Activated naive CD8-positive, alpha-beta T cell treated with anti-CD3 and anti-CD28 coated beads, Interleukin-2, amount 10 ng/mL, durations not matched to agents 7 days and 5 days (primary cell): ENCODE results near the gene ZSCAN10. TPM values are rescaled to one million over a fixed set of nuclear protein-coding genes. Genes with fewer than 3 reads are reported as not detected.

Experiments used
- ATAC-seq: fragments of 150-1000 bp; cut with Tn5 transposase; one replicate; pipeline ENCODE4 v1.10.0; 2021; ENCODE audit warnings: low read depth, moderate library complexity
- POLR2A ChIA-PET: fragments of 350-600 bp; sonication (Branson Sonifier 250); formaldehyde crosslinking; loops from one replicate; lab custom pipeline; 2021; ENCODE audit warnings: antibody characterized with exemption; lab: Charles Lee
- DNase-seq: peaks from one replicate; pipeline ENCODE4 v3.0.0; 2021
- H3K27ac Mint-ChIP-seq: one replicate; pipeline ENCODE4 v1.8.0; 2022; ENCODE audit warnings: mild to moderate bottlenecking, mixed read lengths
- H3K27me3 Mint-ChIP-seq: one replicate; pipeline ENCODE4 v1.8.0; 2022; ENCODE audit warnings: mild to moderate bottlenecking, moderate library complexity, mixed read lengths
- H3K36me3 Mint-ChIP-seq: one replicate; pipeline ENCODE4 v1.8.0; 2021; ENCODE audit warnings: mild to moderate bottlenecking, mixed read lengths
- H3K4me1 Mint-ChIP-seq: one replicate; pipeline ENCODE4 v1.8.0; 2021; ENCODE audit warnings: mixed read lengths
- H3K4me3 Mint-ChIP-seq: one replicate; pipeline ENCODE4 v1.8.0; 2022; ENCODE audit warnings: mild to moderate bottlenecking, moderate library complexity, mixed read lengths
- H3K9me3 Mint-ChIP-seq: one replicate; pipeline ENCODE4 v1.8.0; 2021; ENCODE audit warnings: mixed read lengths
- total RNA-seq, 2 experiments: library from RNA; stranded (reverse); gene quantifications; one replicate each; pipeline ENCODE4 v1.2.3, GENCODE V29; 2021

The ZSCAN10 gene
- total RNA-seq = under 1 TPM; 0.37 to 0.39 TPM

- peaks cover 35% of the 10 kb centered on the region for H3K4me1 Mint-ChIP-seq
- ATAC-seq (no peak), DNase-seq (no peak)
- POLR2A ChIA-PET = interaction anchor here (0.7 to 4.7 kb wide), 13 partner anchors 21 to 51 kb away, joined by 3 to 27 read pairs (median 6); partner anchors contain the start of genes IL32 and ZNF213
- H3K9me3 Mint-ChIP-seq = no peaks in the 10 kb centered on the region
- peaks cover 4% of the 10 kb centered on the region for H3K36me3 Mint-ChIP-seq
- peak within 1 kb of the TSS; percentile 90 for H3K27ac Mint-ChIP-seq
- peaks cover 2% of the 10 kb centered on the region for H3K27me3 Mint-ChIP-seq
- H3K4me3 Mint-ChIP-seq = peak within 1 kb of the TSS; percentile 89
Measured at GRCh38 chr16:3098459-3099394, at the start of gene ZSCAN10. ZSCAN10 (minus strand) TSS chr16:3099294; CDS start chr16:3092937, 6,357 bp downstream.

GRCh38 chr16:3148256-3149192 is 49.4 kb upstream of the ZSCAN10 start:
- H3K4me3 Mint-ChIP-seq = peak overlapping the region; percentile 88
- no peaks in the 10 kb centered on the region for H3K9me3 Mint-ChIP-seq
- POLR2A ChIA-PET = interaction anchor here (1.2 to 5.7 kb wide), 5 partner anchors 10 to 19 kb away, joined by 5 to 42 read pairs (median 8); partner anchors contain the start of gene ZNF213
- peak overlapping the region; percentile 68 for H3K27ac Mint-ChIP-seq
- peaks cover 22% of the 10 kb centered on the region for H3K4me1 Mint-ChIP-seq
- peaks cover 4% of the 10 kb centered on the region for H3K27me3 Mint-ChIP-seq
- no peaks in the 10 kb centered on the region for H3K36me3 Mint-ChIP-seq
- DNase-seq (no peak), ATAC-seq (no peak)

- H3K36me3 Mint-ChIP-seq = no peaks in the 10 kb centered on the region
- H3K4me3 Mint-ChIP-seq = no peak overlapping the region
- ATAC-seq (no peak), DNase-seq (no peak)
- POLR2A ChIA-PET = interaction anchor here (0.6 to 5.7 kb wide), 5 partner anchors 11 to 1569 kb away, joined by 3 to 42 read pairs (median 5); partner anchors contain the start of gene ZNF213
- H3K27me3 Mint-ChIP-seq = peaks cover 3% of the 10 kb centered on the region
- no peak overlapping the region for H3K27ac Mint-ChIP-seq
- H3K9me3 Mint-ChIP-seq = no peaks in the 10 kb centered on the region
- peaks cover 20% of the 10 kb centered on the region for H3K4me1 Mint-ChIP-seq
Measured at GRCh38 chr16:3147757-3148104, 48.6 kb upstream of the ZSCAN10 start.

- H3K27ac Mint-ChIP-seq = no peak overlapping the region
- DNase-seq (no peak), ATAC-seq (no peak)
- no peaks in the 10 kb centered on the region for H3K27me3 Mint-ChIP-seq
- no peaks in the 10 kb centered on the region for H3K9me3 Mint-ChIP-seq
- H3K36me3 Mint-ChIP-seq = peaks cover 3% of the 10 kb centered on the region
- H3K4me1 Mint-ChIP-seq = peaks cover 15% of the 10 kb centered on the region
- POLR2A ChIA-PET = interaction anchor here (0.6 to 5.7 kb wide), 5 partner anchors 11 to 1569 kb away, joined by 3 to 42 read pairs (median 4); partner anchors contain the start of gene ZNF213
- no peak overlapping the region for H3K4me3 Mint-ChIP-seq
Measured at GRCh38 chr16:3147046-3147756, 48.1 kb upstream of the ZSCAN10 start.

GRCh38 chr16:3145660-3146059 is 46.6 kb upstream of the ZSCAN10 start:
- peaks cover 6% of the 10 kb centered on the region for H3K36me3 Mint-ChIP-seq
- ATAC-seq (no peak), DNase-seq (no peak)
- no peak overlapping the region for H3K27ac Mint-ChIP-seq
- POLR2A ChIA-PET = interaction anchor here (1.0 to 1.1 kb wide), 2 partner anchors 11 to 12 kb away, joined by 3 read pairs; partner anchors contain the start of gene ZNF213
- H3K4me1 Mint-ChIP-seq = peaks cover 7% of the 10 kb centered on the region
- H3K9me3 Mint-ChIP-seq = no peaks in the 10 kb centered on the region
- H3K4me3 Mint-ChIP-seq = no peak overlapping the region
- no peaks in the 10 kb centered on the region for H3K27me3 Mint-ChIP-seq

GRCh38 chr16:3145151-3145550 is 46.1 kb upstream of the ZSCAN10 start:
- Mint-ChIP-seq H3K9me3 (no peaks in the 10 kb centered on the region), H3K27ac (no peak overlapping the region), H3K36me3 (peaks cover 6% of the 10 kb centered on the region), H3K4me1 (peaks cover 5% of the 10 kb centered on the region), H3K27me3 (no peaks in the 10 kb centered on the region), H3K4me3 (no peak overlapping the region)
- ATAC-seq (no peak), DNase-seq (no peak)
- POLR2A ChIA-PET = interaction anchor here (1.0 to 1.1 kb wide), 2 partner anchors 10 to 13 kb away, joined by 3 read pairs; partner anchors contain the start of gene ZNF213

GRCh38 chr16:3144321-3144983 is 45.4 kb upstream of the ZSCAN10 start:
- peaks cover 6% of the 10 kb centered on the region for H3K36me3 Mint-ChIP-seq
- peaks cover 2% of the 10 kb centered on the region for H3K4me1 Mint-ChIP-seq
- DNase-seq (no peak), ATAC-seq (no peak)
- H3K9me3 Mint-ChIP-seq = no peaks in the 10 kb centered on the region
- POLR2A ChIA-PET = no interaction called here
- no peak overlapping the region for H3K4me3 Mint-ChIP-seq
- H3K27me3 Mint-ChIP-seq = no peaks in the 10 kb centered on the region
- H3K27ac Mint-ChIP-seq = no peak overlapping the region

- no peaks in the 10 kb centered on the region for H3K27me3 Mint-ChIP-seq
- H3K36me3 Mint-ChIP-seq = peaks cover 8% of the 10 kb centered on the region
- no peak overlapping the region for H3K4me3 Mint-ChIP-seq
Measured at GRCh38 chr16:3143598-3144320, 44.7 kb upstream of the ZSCAN10 start.

GRCh38 chr16:3143189-3143588 is 44.1 kb upstream of the ZSCAN10 start:
- no peak for ATAC-seq
- H3K9me3 Mint-ChIP-seq = no peaks in the 10 kb centered on the region
- POLR2A ChIA-PET = interaction anchor here (0.8 kb wide), 1 partner anchor 8 kb away, joined by 7 read pairs; the partner anchor contains the start of gene ZNF213
- no peaks in the 10 kb centered on the region for H3K27me3 Mint-ChIP-seq
- no peak for DNase-seq
- H3K4me3 Mint-ChIP-seq = no peak overlapping the region
- H3K36me3 Mint-ChIP-seq = peaks cover 8% of the 10 kb centered on the region
- no peaks in the 10 kb centered on the region for H3K4me1 Mint-ChIP-seq
- no peak overlapping the region for H3K27ac Mint-ChIP-seq

More at GRCh38 chr16:3143598-3144320, 44.7 kb upstream of the ZSCAN10 start:
- no peaks in the 10 kb centered on the region for H3K9me3 Mint-ChIP-seq
- no peak for DNase-seq
- POLR2A ChIA-PET = interaction anchor here (0.8 kb wide), 1 partner anchor 8 kb away, joined by 7 read pairs; the partner anchor contains the start of gene ZNF213
- ATAC-seq = no peak
- H3K27ac Mint-ChIP-seq = no peak overlapping the region
- no peaks in the 10 kb centered on the region for H3K4me1 Mint-ChIP-seq

- POLR2A ChIA-PET = no interaction called here
- Mint-ChIP-seq H3K4me3 (no peak overlapping the region), H3K4me1 (peaks cover 2% of the 10 kb centered on the region), H3K27ac (no peak overlapping the region), H3K9me3 (no peaks in the 10 kb centered on the region), H3K36me3 (peaks cover 8% of the 10 kb centered on the region), H3K27me3 (no peaks in the 10 kb centered on the region)
- ATAC-seq (no peak), DNase-seq (no peak)
Measured at GRCh38 chr16:3142770-3143169, 43.7 kb upstream of the ZSCAN10 start.

- DNase-seq = no peak
Measured at GRCh38 chr16:3142327-3142726, 43.2 kb upstream of the ZSCAN10 start.

More at GRCh38 chr16:3142327-3142726, 43.2 kb upstream of the ZSCAN10 start:
- Mint-ChIP-seq H3K4me1 (peaks cover 2% of the 10 kb centered on the region), H3K36me3 (peaks cover 8% of the 10 kb centered on the region), H3K27me3 (no peaks in the 10 kb centered on the region), H3K9me3 (no peaks in the 10 kb centered on the region), H3K4me3 (no peak overlapping the region), H3K27ac (no peak overlapping the region)
- ATAC-seq = no peak
- POLR2A ChIA-PET = no interaction called here
